ENCODE data around the gene P3H3. TPM values are rescaled to one million over a fixed set of nuclear protein-coding genes. Genes with fewer than 3 reads are reported as not detected.

The P3H3 gene
- total RNA-seq, 6 experiments from 2014 or later, result 0.98 to 2.1 (median 1.5) TPM

DNA sequence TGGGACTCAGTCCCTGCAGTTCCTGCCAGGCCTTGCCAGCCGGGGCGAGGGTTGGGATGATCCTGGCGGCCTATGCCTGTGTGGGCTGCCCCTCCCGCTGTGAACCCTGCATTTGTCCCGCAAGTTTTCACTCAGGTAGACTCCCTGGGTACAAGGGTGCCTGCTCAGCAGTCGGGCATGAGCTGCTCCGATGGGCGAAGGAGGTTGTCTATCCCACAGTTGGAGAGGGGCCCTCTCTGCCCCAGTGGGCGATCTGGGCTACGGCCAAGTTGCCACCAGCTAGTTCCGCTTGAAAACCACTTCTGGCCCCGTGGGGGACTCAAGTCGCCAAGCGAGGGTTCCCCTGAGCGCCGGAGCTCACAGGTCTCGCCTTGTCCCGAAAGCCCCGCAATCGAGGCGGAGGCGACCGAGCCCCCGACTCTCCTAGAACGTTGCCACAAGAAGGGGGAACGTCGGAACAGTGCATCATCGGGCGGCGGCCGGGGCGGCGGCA is 38.8 kb downstream of the P3H3 start:
- peaks cover 0 to 30% (median 10%) of the 10 kb centered on the region in 4 donors for H3K4me1 ChIP-seq
- H3K27me3 ChIP-seq, result no peaks in the 10 kb centered on the region
- intact Hi-C loops (cut with DNase I), result no loop called here
- peaks cover 0 to 32% (median 15%) of the 10 kb centered on the region in 4 donors for H3K36me3 ChIP-seq
- DNase-seq, result peak; percentile 71 to 86 (median 86)
- WGBS (ENCODE audit: insufficient coverage, low coverage, low lambda C conversion rate, missing lambda C conversion rate), result 0% methylated on average over 4 of the region's 33 CpGs
- no peaks in the 10 kb centered on the region for H3K9me3 ChIP-seq
- H3K27ac ChIP-seq, result peak overlapping the region; percentile 67 to 97 (median 93)
- ATAC-seq, result peak; percentile 41 to 59 (median 58)
- peak overlapping the region; percentile 93 to 98 (median 96) for H3K4me3 ChIP-seq
- TF ChIP-seq POLR2A (IDR thresholded peaks at IDR 0.05), result no peak
- TF ChIP-seq, protein P1, sequence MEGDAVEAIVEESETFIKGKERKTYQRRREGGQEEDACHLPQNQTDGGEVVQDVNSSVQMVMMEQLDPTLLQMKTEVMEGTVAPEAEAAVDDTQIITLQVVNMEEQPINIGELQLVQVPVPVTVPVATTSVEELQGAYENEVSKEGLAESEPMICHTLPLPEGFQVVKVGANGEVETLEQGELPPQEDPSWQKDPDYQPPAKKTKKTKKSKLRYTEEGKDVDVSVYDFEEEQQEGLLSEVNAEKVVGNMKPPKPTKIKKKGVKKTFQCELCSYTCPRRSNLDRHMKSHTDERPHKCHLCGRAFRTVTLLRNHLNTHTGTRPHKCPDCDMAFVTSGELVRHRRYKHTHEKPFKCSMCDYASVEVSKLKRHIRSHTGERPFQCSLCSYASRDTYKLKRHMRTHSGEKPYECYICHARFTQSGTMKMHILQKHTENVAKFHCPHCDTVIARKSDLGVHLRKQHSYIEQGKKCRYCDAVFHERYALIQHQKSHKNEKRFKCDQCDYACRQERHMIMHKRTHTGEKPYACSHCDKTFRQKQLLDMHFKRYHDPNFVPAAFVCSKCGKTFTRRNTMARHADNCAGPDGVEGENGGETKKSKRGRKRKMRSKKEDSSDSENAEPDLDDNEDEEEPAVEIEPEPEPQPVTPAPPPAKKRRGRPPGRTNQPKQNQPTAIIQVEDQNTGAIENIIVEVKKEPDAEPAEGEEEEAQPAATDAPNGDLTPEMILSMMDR (IDR thresholded peaks at IDR 0.05), result no peak

DNA sequence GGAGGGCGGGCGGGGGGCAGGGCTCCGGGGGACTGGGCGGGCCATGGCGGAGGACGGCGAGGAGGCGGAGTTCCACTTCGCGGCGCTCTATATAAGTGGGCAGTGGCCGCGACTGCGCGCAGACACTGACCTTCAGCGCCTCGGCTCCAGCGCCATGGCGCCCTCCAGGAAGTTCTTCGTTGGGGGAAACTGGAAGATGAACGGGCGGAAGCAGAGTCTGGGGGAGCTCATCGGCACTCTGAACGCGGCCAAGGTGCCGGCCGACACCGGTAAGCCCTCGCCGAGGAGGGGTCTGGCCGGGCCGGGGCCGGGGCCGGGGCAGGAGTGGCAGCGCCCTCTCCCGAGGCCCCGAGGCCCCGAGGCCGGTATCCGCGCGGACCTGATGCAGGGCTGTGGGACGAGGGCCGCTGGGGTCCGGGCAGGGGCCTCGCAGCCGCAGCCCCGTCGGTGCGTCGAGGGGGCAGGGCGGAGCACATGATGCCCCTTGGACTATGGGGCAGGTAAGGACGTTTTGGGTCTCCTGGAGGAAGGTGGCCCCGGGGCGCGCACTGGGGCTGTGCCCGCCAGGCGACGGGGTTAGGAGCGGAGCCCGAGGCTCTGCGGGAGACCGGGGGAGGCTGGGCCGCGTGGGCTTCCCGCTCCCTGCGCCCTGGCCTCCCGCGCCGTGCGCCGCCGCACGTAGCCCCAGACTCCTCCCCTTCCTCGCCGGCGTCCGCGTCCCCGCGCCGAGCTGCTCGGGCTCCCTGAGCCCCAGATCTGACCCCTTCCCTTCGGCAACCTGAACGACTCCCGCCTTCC is 39.4 kb downstream of the P3H3 start, which contains the start of gene TPI1:
Gene TPI1, plus strand, starts transcription at position 119 of the 798 bp plus-strand sequence. Its CDS starts 36 bp downstream, at position 155.
- H3K4me3 ChIP-seq, result peak within 1 kb of the TSS; percentile 93 to 98 (median 96)
- H3K27ac ChIP-seq, result peak within 1 kb of the TSS; percentile 93 to 97 (median 93)
- H3K27me3 ChIP-seq, result no peaks in the 10 kb centered on the region
- peaks cover 0 to 27% (median 12%) of the 10 kb centered on the region in 4 donors for H3K36me3 ChIP-seq
- peak; percentile 74 to 88 (median 84) for ATAC-seq
- peak; percentile 98 for TF ChIP-seq POLR2A (IDR thresholded peaks at IDR 0.05)
- TF ChIP-seq, protein P1 (IDR thresholded peaks at IDR 0.05), result no peak
- DNase-seq, result peak; percentile 90 to 93 (median 92)
- intact Hi-C loops (cut with DNase I), result no loop called here
- 3% methylated on average over 10 of the region's 86 CpGs for WGBS (ENCODE audit: insufficient coverage, low coverage, low lambda C conversion rate, missing lambda C conversion rate)
- H3K9me3 ChIP-seq, result no peaks in the 10 kb centered on the region
- peaks cover 0 to 33% (median 10%) of the 10 kb centered on the region in 4 donors for H3K4me1 ChIP-seq

DNA sequence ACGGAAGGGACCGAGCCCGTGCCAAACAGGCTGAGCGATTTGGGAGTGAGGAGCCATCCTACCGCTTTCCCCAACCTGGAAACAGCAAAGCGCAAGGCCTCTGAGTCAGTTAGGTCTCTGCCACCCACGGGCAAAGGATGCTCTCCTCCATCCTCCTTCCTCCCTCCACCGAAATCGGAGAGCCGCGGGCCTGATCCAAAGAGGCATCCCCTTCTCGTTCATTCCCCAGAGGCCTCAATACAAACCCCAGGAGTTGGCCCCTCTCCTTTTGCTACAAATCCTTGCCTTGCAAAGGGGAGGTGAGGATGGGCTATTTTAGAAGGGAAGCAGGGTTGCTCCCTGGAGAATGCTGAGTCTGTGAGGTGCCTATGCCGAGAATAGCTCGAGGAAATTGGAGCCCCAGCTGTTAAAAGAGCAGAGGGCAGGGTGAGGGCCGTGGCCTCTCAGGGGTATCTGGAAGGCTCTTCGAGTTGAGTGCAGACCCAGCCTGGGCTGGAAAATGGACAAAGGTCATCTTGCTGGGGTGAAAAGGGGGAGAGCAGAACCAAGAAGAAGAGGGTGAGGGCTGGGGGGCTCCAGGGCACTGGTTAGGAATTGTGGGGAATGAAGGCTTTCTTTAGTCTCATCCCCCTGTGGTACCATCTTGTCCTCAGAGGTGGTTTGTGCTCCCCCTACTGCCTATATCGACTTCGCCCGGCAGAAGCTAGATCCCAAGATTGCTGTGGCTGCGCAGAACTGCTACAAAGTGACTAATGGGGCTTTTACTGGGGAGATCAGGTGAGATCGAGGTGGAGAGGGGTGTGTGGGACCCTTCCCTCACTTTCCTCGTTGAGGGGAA is 40.2 kb downstream of the P3H3 start:
- no peak for DNase-seq
- intact Hi-C loops (cut with DNase I), result no loop called here
- Histone ChIP-seq H3K36me3 (peaks cover 0 to 22% (median 12%) of the 10 kb centered on the region in 4 donors), H3K27ac (peak overlapping the region; percentile 93 to 97 (median 93)), H3K4me1 (peaks cover 0 to 33% (median 10%) of the 10 kb centered on the region in 4 donors), H3K4me3 (peak overlapping the region; percentile 93 to 98 (median 96)), H3K27me3 (no peaks in the 10 kb centered on the region), H3K9me3 (no peaks in the 10 kb centered on the region)
- no peak for ATAC-seq
- 3% methylated on average over 19 of the region's 22 CpGs for WGBS (ENCODE audit: insufficient coverage, low coverage, low lambda C conversion rate, missing lambda C conversion rate)
- TF ChIP-seq, protein P1 (IDR thresholded peaks at IDR 0.05), result no peak
- no peak for TF ChIP-seq POLR2A (IDR thresholded peaks at IDR 0.05)
